Stimulated activated naive CD8-positive, alpha-beta T cell treated with anti-CD3 and anti-CD28 coated beads, Interleukin-15, Interleukin-2, amounts not matched to agents 100 ng/mL and 50 ng/mL, for 24 hours (primary cell): ENCODE measurements around the gene RAB31.

Experiments
- H3K27ac Mint-ChIP-seq: one replicate; pipeline ENCODE4 v1.8.0; 2021; ENCODE audit warnings: mild to moderate bottlenecking, mixed read lengths
- H3K27me3 Mint-ChIP-seq: one replicate; pipeline ENCODE4 v1.8.0; 2021; ENCODE audit warnings: mixed read lengths
- H3K36me3 Mint-ChIP-seq: one replicate; pipeline ENCODE4 v1.8.0; 2021; ENCODE audit warnings: low read depth, mixed read lengths
- H3K4me1 Mint-ChIP-seq: one replicate; pipeline ENCODE4 v1.8.0; 2021; ENCODE audit warnings: low read depth, mixed read lengths
- H3K4me3 Mint-ChIP-seq: one replicate; pipeline ENCODE4 v1.8.0; 2021; ENCODE audit warnings: mild to moderate bottlenecking, mixed read lengths
- H3K9me3 Mint-ChIP-seq: one replicate; pipeline ENCODE4 v1.8.0; 2021; ENCODE audit warnings: mixed read lengths

The RAB31 gene

DNA sequence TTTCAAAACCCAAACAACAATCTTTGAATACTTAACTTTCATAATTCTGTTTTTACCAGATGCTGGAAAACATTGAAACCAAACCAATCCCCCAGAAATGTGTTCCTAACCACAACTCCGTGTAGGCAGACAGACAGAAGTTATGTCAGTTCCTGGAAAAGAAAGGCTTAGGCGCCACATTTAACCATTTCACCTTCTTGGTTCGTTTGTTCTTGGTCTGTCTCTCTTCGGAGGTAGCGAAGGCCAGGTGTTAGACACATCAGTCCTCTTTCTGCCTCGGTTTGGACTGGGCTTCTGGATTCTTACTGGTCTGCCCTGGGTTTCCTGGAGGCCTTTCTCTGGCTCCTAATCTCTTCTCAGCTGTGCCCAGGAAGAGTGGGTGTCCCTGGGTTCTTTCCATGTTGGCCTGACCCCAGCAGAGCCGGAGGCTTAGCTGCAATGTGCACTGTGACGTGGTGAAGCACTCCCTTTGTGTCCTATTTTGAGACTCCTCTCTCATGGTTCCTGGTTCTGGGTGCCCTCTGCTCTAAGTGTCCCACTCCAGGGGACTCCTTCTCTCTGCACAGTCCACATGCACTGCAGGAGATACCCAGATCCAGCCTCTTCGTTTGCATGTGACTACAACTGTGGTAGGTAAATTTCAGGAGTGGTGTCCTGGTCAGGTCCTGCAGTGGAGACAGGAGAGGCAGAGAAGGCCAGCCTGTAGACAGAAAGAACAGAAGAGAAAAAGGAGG lies 23.1 kb upstream of the RAB31 start:
- peaks cover 24% of the 10 kb centered on the region for H3K27me3 Mint-ChIP-seq
- H3K4me1 Mint-ChIP-seq = peaks cover 11% of the 10 kb centered on the region
- H3K36me3 Mint-ChIP-seq = no peaks in the 10 kb centered on the region
- H3K4me3 Mint-ChIP-seq = no peak overlapping the region
- no peak overlapping the region for H3K27ac Mint-ChIP-seq
- H3K9me3 Mint-ChIP-seq = no peaks in the 10 kb centered on the region

DNA sequence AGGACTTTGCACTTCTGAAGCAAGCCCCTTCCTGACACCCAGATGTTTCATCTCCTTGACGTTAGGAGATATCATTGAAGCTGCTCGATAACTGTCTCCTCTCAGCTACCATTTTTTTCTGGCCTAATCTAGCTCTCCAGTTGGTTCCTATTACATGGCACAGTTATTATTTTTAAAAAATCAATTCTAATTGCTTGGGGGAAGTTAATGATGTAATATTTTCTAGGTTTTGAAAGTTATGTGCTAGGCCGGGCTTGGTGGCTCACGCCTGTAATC lies 22.5 kb upstream of the RAB31 start:
- Mint-ChIP-seq H3K36me3 (no peaks in the 10 kb centered on the region), H3K4me1 (peaks cover 11% of the 10 kb centered on the region), H3K27me3 (peaks cover 21% of the 10 kb centered on the region), H3K27ac (no peak overlapping the region), H3K4me3 (no peak overlapping the region), H3K9me3 (no peaks in the 10 kb centered on the region)

DNA sequence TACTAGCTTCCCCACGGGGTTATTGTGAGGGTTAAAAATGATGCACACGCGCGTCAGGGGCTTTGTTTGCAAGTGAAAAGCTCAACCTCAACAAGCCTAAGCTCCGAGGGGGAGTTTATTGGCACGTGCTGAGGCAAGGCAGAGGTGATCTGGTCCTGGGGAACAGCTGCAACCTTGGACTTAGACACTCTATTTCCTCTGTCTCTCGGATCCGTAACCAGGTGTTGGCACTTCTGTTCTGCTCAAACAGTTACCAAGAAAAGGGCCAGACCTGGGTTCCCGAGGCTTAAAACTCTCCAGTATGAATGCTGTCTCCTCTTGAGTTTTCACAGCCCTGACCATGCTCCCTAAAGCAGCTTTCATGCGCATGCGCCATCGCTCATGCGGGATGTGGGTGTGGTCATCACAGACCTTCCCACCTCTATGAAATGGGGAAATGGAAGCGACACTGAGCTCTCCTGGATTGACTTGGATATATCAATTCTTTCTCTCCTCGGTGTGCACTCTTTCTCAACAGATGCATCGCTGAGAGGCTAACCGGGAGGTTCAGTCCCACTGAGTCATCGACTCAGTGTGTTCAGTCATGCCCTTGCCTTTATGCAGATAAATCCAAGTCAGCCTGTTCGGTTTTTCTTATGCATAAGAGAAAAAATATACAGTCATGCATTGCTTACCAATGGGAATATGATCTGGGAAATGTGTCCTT lies 19.9 kb upstream of the RAB31 start:
- H3K9me3 Mint-ChIP-seq = no peaks in the 10 kb centered on the region
- no peak overlapping the region for H3K4me3 Mint-ChIP-seq
- H3K27me3 Mint-ChIP-seq = peaks cover 11% of the 10 kb centered on the region
- H3K36me3 Mint-ChIP-seq = no peaks in the 10 kb centered on the region
- H3K4me1 Mint-ChIP-seq = peaks cover 11% of the 10 kb centered on the region
- H3K27ac Mint-ChIP-seq = no peak overlapping the region

DNA sequence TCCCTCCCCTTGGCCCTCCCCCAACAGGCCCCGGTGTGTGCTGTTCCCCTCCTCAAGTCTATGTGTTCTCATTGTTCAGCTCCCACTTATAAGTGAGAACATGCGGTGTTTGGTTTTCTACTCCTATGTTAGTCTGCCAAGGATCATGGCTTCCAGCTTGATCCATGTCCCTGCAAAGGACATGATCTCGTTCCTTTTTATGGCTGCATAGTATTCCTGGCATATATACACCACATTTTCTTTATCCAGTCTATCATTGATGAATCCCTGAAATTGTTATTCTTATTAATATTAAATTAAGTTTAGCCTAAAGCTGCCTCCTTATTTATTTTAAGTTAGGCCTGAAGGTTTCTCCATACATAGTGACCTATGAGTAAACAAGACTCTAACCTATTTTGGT lies 18.8 kb upstream of the RAB31 start:
- H3K27me3 Mint-ChIP-seq = peaks cover 9% of the 10 kb centered on the region
- H3K9me3 Mint-ChIP-seq = no peaks in the 10 kb centered on the region
- peaks cover 11% of the 10 kb centered on the region for H3K4me1 Mint-ChIP-seq
- H3K27ac Mint-ChIP-seq = no peak overlapping the region
- H3K4me3 Mint-ChIP-seq = no peak overlapping the region
- no peaks in the 10 kb centered on the region for H3K36me3 Mint-ChIP-seq

DNA sequence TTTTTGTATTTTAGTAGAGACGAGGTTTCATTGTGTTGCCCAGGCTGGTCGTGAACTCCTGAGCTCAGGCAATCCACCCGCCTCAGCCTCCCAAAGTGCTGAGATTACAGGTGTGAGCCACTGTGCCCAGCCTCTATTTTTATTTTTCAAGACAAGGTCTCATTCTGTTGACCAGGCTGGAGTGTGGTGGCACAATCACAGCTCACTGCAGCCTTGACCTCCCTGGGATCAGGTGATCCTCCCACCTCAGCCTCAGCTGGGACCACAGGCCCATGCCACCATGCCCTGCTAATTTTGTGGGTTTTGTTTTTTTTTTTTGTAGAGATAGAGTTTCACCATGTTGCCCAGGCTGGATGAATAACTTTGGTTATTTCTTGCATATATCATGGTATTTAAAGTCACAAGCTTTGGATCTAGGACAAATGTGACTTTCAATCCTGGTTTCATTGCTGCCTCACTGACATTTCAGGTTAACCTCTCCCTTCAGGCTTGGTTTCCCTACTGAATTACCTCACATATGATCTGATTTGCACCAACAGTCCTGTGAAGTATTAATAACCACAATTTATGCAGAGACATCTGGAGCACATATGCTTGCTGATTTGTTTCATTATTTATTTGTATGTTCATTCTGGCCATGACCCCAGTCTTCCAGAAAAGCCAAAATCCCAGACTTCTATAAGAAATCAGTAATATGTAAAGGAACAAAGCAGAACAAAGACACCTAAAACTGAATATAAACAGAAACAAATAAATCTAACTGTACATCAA lies 17.5 kb upstream of the RAB31 start:
- H3K4me3 Mint-ChIP-seq = no peak overlapping the region
- no peak overlapping the region for H3K27ac Mint-ChIP-seq
- no peaks in the 10 kb centered on the region for H3K4me1 Mint-ChIP-seq
- peaks cover 9% of the 10 kb centered on the region for H3K27me3 Mint-ChIP-seq
- H3K36me3 Mint-ChIP-seq = no peaks in the 10 kb centered on the region
- H3K9me3 Mint-ChIP-seq = no peaks in the 10 kb centered on the region

DNA sequence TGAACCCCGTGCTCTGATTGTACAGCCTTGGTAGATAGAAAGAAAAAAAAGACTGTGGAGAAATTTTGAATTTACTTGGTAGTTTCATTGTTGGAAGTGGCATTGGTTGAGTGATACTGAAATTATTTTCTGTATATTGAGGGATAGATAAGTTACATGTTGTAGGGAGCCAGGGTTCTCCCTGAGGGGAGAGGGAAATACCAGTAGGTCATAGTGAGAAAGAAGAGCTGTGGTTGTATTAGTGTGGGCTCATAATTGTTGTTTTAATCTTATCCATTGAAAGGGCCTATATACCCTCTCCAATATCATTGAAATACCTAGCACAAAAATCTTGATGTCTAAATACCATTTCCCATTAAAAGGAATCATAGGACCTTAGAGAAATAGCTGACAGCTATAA lies 16.9 kb upstream of the RAB31 start:
- H3K9me3 Mint-ChIP-seq = no peaks in the 10 kb centered on the region
- peaks cover 9% of the 10 kb centered on the region for H3K27me3 Mint-ChIP-seq
- H3K36me3 Mint-ChIP-seq = no peaks in the 10 kb centered on the region

DNA sequence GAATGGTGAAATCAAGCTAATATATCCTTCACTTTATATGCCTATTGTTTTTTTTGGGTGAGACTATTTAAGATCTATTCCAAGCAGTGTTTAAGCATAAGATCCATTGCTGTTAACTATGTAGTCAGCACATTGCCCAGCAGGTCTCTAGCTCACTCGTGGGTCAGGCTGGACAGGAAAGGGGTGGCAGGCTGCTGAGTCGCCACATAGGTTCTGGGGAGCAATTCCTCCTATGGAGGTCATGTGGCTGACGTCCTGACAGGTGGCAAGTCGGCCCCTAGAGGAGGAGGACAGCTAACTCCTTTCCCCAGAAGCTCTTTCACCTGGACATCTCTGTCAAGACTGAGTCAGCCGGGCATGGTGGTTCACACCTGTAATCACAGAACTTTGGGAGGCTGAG lies 13.9 kb upstream of the RAB31 start:
- no peaks in the 10 kb centered on the region for H3K36me3 Mint-ChIP-seq
- H3K9me3 Mint-ChIP-seq = no peaks in the 10 kb centered on the region
- peaks cover 10% of the 10 kb centered on the region for H3K27me3 Mint-ChIP-seq
- no peak overlapping the region for H3K27ac Mint-ChIP-seq
- no peaks in the 10 kb centered on the region for H3K4me1 Mint-ChIP-seq
- H3K4me3 Mint-ChIP-seq = no peak overlapping the region

More for the DNA sequence above, 16.9 kb upstream of the RAB31 start:
- no peak overlapping the region for H3K4me3 Mint-ChIP-seq
- no peak overlapping the region for H3K27ac Mint-ChIP-seq
- no peaks in the 10 kb centered on the region for H3K4me1 Mint-ChIP-seq

DNA sequence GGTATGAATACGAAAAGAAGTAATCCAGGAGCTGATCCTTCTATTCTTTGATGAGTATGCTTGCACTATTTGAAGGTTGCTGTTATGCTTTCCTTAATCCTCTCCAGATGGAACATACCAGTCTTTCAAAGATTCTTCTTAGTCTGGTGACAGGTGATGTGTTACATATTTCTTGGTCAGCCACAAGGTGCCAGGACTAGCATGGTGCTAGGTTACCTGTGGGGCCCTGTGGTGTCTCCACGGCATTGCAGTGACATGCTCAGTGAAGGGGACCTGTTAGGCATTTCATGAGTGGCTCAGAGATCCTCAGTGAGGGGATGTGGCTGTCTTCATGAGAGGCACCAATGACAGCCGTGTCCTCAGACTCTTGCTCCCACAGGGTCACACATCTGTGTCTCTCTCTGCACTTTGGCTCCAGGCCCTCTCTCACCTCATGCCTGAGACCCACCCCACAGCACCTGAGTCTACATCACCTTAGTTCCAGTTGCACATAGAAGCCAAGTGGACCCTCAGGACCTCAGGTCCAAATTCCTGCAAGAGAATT lies 13.1 kb upstream of the RAB31 start:
- no peaks in the 10 kb centered on the region for H3K9me3 Mint-ChIP-seq
- peaks cover 10% of the 10 kb centered on the region for H3K27me3 Mint-ChIP-seq
- no peak overlapping the region for H3K27ac Mint-ChIP-seq
- H3K4me1 Mint-ChIP-seq = no peaks in the 10 kb centered on the region
- H3K36me3 Mint-ChIP-seq = no peaks in the 10 kb centered on the region
- no peak overlapping the region for H3K4me3 Mint-ChIP-seq

DNA sequence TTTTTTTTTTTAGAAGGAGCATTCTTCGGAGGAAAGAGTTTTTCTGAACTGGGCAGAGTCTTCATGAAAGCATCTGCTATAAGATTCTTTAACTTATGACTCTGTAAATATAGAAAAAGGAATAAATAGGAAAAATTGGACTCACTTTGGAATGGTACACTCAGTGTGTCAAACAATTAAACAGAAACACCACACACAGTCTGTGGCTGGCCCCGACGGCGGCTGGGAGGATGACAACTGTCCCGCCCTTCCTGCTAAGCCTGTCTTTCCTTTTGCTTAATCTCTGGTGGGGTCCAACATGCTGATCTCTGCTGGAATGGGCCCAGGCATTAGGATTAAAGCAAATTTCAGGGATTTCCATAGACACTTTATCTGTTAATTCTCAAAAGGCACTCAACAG lies 12.5 kb upstream of the RAB31 start:
- peaks cover 10% of the 10 kb centered on the region for H3K27me3 Mint-ChIP-seq
- no peaks in the 10 kb centered on the region for H3K36me3 Mint-ChIP-seq
- no peak overlapping the region for H3K4me3 Mint-ChIP-seq
- no peak overlapping the region for H3K27ac Mint-ChIP-seq
- H3K9me3 Mint-ChIP-seq = no peaks in the 10 kb centered on the region
- no peaks in the 10 kb centered on the region for H3K4me1 Mint-ChIP-seq

DNA sequence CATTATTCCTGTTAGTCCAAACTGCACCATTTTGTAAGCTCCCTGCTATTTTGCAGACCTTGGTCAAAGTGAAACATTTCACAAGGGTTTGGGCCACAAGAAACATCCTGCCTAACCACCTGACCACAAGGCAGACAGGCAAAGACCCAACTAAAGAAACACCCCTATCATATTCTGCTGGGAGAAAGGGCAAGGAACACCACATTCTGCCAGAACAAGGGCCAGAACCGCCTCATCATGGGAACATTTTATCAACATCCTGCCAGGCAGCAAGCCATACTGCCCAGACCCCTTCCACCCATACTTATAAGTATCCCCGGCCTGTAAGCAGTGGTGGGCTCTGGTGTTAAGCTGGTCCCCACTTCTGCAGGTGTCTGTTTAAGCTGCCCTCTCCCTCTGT lies 12.0 kb upstream of the RAB31 start:
- Mint-ChIP-seq H3K36me3 (no peaks in the 10 kb centered on the region), H3K9me3 (no peaks in the 10 kb centered on the region), H3K4me1 (no peaks in the 10 kb centered on the region), H3K4me3 (no peak overlapping the region), H3K27me3 (peaks cover 7% of the 10 kb centered on the region), H3K27ac (no peak overlapping the region)

DNA sequence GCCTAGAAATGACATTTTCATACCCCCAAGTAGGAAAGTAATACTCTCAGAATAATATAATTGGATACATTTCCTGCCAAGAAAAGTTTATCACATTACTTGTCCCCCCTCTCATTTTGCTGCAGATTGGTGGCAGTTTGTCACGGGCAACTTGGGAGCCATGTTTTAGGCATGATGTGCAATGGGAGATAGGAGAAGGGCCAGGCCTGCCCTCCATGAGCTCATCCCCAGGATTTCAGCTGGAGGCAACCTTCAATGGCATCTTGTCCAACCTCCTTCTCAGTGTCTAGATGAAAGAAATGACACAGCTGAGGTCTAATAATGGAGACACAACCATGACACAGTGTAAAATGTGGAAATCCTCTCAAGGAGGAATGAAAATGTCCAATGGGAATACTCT lies 11.4 kb upstream of the RAB31 start:
- Mint-ChIP-seq H3K4me1 (peaks cover 2% of the 10 kb centered on the region), H3K9me3 (no peaks in the 10 kb centered on the region), H3K27me3 (peaks cover 5% of the 10 kb centered on the region), H3K4me3 (no peak overlapping the region), H3K36me3 (no peaks in the 10 kb centered on the region), H3K27ac (no peak overlapping the region)

DNA sequence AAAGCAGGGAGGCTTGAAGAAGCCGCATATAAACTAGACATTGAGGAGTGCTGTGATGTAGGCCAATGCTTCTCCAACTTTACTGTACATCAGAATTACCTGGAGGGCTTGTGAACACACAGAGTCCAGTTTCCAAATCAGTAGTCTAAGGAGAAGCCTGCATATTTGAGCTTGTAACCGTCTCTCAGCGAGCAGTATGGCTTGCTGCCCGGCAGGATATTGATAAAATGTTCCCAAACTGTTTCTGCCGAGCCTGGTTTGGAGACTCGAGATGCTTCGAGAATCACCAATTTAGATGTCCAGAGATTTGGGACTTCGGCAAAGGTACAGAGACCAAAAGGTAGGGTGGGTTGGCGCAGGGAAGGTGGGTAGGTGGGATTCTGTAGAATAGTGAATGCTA lies 11.0 kb upstream of the RAB31 start:
- Mint-ChIP-seq H3K9me3 (no peaks in the 10 kb centered on the region), H3K27me3 (peaks cover 5% of the 10 kb centered on the region), H3K4me1 (peaks cover 3% of the 10 kb centered on the region), H3K27ac (no peak overlapping the region), H3K36me3 (no peaks in the 10 kb centered on the region), H3K4me3 (no peak overlapping the region)

DNA sequence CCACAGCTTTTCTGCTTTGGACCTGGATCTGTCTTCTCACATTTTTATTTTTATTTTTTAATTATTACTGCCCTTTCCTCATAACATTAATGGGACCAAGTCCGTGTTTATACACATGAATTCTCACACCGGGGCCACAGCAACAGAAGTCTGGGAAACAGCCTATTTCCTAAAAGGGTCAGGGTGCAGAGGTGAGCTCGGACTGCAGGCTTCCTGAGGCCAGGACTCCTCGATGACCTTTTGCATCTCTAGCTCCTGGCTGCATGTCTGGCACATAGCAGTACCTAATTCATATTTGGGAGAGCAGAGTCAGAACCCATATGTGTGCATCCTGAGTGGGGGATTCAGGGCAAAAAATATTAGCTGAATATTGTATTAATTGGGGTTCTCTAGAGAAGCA lies 9.6 kb upstream of the RAB31 start:
- Mint-ChIP-seq H3K36me3 (no peaks in the 10 kb centered on the region), H3K4me3 (no peak overlapping the region), H3K4me1 (peaks cover 3% of the 10 kb centered on the region), H3K27ac (no peak overlapping the region), H3K27me3 (peaks cover 9% of the 10 kb centered on the region), H3K9me3 (no peaks in the 10 kb centered on the region)

DNA sequence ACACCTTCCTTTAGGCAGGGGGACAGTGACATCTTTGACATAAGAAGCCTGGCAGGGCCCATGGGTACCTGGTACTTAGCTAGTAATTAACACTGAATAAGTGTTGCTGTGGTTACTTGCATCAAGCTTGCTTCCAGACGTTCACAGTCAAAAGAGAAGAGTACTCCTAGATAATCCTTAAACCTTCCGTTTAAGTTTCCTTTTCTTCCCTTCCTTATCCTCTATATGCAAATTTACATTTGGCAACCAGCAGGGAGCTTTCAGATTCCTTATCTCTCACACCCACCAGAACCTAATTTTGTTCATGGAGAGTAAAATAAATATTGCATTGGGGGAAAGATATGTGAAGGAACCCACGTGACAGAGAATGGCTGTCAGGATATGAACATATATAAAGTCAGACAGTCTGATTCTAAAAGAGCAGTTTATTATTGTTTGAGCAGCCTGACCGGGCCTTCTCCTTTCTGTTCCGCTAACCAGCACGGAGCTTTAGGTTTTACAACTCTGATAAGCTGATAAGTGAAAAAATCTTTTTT lies 7.8 kb upstream of the RAB31 start:
- H3K9me3 Mint-ChIP-seq = no peaks in the 10 kb centered on the region
- no peak overlapping the region for H3K4me3 Mint-ChIP-seq
- H3K4me1 Mint-ChIP-seq = peaks cover 3% of the 10 kb centered on the region
- no peak overlapping the region for H3K27ac Mint-ChIP-seq
- peaks cover 24% of the 10 kb centered on the region for H3K27me3 Mint-ChIP-seq
- H3K36me3 Mint-ChIP-seq = no peaks in the 10 kb centered on the region
